NCI-H345 (cell line): ENCODE results near the gene GLIS1.
A peak's percentile ranks its signal among the peaks of the same experiment; 100 is the strongest.

ENCODE experiments used
- DNase-seq: peaks from one replicate; lab custom pipeline; 2025; lab: John Stamatoyannopoulos, UW

GLIS1 gene

GRCh38 chr1:53593758-53594380 lies 145.1 kb downstream of the GLIS1 start:
- DNase-seq, result no peak

- no peak for DNase-seq
Measured at GRCh38 chr1:53592985-53593757, 145.8 kb downstream of the GLIS1 start.

- DNase-seq, result no peak
Measured at GRCh38 chr1:53592521-53592982, 146.4 kb downstream of the GLIS1 start.

GRCh38 chr1:53591924-53592323 lies 147.0 kb downstream of the GLIS1 start:
- DNase-seq, result no peak

GRCh38 chr1:53590531-53591515 lies 148.1 kb downstream of the GLIS1 start:
- DNase-seq, result no peak

- DNase-seq, result no peak
Measured at GRCh38 chr1:53590104-53590503, 148.9 kb downstream of the GLIS1 start.

- DNase-seq, result no peak
Measured at GRCh38 chr1:53589043-53589887, 149.7 kb downstream of the GLIS1 start.

- no peak for DNase-seq
Measured at GRCh38 chr1:53588053-53588779, 150.7 kb downstream of the GLIS1 start.

- no peak for DNase-seq
Measured at GRCh38 chr1:53587252-53587988, 151.5 kb downstream of the GLIS1 start.

- DNase-seq, result no peak
Measured at GRCh38 chr1:53586765-53587164, 152.2 kb downstream of the GLIS1 start.

GRCh38 chr1:53585565-53585964 lies 153.4 kb downstream of the GLIS1 start:
- DNase-seq, result no peak

- no peak for DNase-seq
Measured at GRCh38 chr1:53585129-53585528, 153.8 kb downstream of the GLIS1 start.

- DNase-seq, result no peak
Measured at GRCh38 chr1:53584777-53585107, 154.2 kb downstream of the GLIS1 start.

GRCh38 chr1:53583868-53584776 lies 154.8 kb downstream of the GLIS1 start:
- no peak for DNase-seq

- no peak for DNase-seq
Measured at GRCh38 chr1:53583021-53583867, 155.7 kb downstream of the GLIS1 start.

- DNase-seq, result peak; percentile 53
Measured at GRCh38 chr1:53582211-53583020, 156.5 kb downstream of the GLIS1 start.

GRCh38 chr1:53581476-53581875 lies 157.5 kb downstream of the GLIS1 start:
- no peak for DNase-seq
